HG03521 (cell line): ENCODE results near the gene TTC7B.
A peak's percentile ranks its signal among the peaks of the same experiment; 100 is the strongest.
"Not testable (repeated sequence)": the region's sequence is repeated elsewhere in the genome, so short reads cannot be mapped to it uniquely, and the experiment has no call there.

ENCODE experiments used
- ATAC-seq: cut with Tn5 transposase; IDR thresholded peaks from one replicate; pipeline ENCODE4 v1.9.1; 2021; ENCODE audit warnings: mild to moderate bottlenecking, moderate library complexity; ENCODE audit not compliant: unreplicated experiment

Gene TTC7B, protein sequence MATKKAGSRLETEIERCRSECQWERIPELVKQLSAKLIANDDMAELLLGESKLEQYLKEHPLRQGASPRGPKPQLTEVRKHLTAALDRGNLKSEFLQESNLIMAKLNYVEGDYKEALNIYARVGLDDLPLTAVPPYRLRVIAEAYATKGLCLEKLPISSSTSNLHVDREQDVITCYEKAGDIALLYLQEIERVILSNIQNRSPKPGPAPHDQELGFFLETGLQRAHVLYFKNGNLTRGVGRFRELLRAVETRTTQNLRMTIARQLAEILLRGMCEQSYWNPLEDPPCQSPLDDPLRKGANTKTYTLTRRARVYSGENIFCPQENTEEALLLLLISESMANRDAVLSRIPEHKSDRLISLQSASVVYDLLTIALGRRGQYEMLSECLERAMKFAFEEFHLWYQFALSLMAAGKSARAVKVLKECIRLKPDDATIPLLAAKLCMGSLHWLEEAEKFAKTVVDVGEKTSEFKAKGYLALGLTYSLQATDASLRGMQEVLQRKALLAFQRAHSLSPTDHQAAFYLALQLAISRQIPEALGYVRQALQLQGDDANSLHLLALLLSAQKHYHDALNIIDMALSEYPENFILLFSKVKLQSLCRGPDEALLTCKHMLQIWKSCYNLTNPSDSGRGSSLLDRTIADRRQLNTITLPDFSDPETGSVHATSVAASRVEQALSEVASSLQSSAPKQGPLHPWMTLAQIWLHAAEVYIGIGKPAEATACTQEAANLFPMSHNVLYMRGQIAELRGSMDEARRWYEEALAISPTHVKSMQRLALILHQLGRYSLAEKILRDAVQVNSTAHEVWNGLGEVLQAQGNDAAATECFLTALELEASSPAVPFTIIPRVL

GRCh38 chr14:90815822-90816662, at the start of gene TTC7B:
Gene TTC7B, minus strand, starts transcription at chr14:90816430. Its CDS starts 135 bp downstream, at chr14:90816295.
- ATAC-seq: peak; percentile 55

DNA sequence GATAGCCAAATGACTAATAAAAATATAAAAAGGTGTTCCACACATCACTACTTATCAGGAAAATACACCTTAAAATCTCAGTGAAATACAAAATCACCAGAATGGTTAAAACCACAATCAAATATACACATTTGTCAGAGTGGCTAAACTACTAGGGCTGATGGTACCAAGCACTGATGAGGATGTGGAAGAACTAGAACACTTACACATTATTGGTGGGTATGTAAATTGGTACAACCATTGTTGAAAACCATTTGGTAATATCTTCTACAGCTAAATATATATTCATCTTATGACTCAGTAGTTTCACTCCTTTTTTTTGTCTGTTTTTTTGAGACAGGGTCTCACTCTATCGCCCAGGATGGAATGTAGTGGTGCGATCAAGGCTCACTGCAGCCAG, 48.5 kb upstream of the TTC7B start:
- no peak for ATAC-seq

DNA sequence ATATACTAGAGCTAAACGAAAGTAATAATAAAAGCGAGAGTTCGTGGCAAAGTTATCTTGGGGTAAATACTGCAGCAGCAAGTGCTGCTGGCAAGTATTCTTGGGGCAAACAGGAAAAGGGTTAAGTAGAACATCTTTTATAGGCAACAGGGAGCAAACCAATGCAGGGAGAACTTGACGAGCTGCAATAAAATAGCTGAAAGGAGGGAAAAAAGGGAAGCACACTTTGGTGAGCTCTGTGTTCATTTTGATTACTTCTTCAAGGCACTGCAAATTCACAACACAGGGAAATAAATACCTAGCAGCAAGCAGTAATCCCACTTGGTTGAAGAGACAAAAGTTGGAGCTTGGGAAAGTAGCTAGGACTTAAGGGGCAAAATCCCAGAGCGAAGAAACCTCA, 42.3 kb upstream of the TTC7B start:
- no peak for ATAC-seq

GRCh38 chr14:90857866-90858265, 41.6 kb upstream of the TTC7B start:
- no peak for ATAC-seq

DNA sequence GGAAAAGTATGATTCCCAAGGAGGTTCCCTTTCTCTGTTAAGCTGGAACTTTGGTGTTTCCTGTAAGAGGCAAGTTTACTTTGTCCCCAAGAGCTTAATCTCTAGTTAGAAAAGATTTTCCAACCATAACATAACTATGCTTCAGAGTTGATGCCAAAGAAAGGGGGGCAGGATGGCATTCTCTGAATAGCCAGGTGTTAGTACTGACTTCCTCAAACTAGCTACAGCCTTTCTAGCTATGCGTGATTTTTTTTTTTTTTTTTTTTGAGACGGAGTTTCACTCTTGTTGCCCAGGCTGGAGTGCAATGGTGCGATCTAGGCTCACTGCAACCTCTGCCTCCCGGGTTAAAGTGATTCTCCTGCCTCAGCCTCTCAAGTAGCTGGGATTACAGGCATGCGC, 39.9 kb upstream of the TTC7B start:
- ATAC-seq: not testable (repeated sequence)

GRCh38 chr14:90853116-90853515, 36.9 kb upstream of the TTC7B start:
- ATAC-seq: no peak

DNA sequence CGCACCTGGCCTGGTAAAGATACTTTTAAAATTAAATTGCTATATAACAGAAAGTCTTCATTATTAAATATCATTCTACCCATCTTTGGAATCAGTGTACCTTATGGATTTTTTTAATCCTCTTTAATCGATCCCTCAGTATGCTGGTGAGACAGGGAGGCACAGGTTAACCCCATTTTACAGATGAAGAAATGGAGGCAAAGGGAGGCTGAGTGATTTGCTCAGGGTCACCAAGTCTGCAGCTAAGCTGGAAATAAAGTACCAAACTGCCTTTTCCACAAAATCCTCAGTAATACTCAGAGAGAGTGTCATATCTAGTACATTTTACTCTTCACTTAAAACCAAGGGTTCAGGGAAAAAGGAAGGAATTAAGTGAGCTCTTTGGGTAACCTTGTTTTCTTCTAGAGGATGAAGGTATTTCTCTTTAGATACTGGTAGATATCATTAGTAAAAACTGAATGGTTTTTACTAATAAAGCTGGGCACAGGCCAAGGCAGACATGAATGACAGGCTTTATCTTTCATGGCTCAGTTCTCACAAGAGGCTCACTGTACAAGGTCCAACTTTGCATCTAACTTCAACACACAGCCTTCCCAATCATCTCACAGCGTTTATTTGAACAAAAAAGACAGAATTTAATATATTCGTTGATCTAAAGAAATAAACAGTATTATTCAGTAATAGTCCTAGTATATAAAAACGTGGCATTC, 35.3 kb upstream of the TTC7B start:
- no peak for ATAC-seq

DNA sequence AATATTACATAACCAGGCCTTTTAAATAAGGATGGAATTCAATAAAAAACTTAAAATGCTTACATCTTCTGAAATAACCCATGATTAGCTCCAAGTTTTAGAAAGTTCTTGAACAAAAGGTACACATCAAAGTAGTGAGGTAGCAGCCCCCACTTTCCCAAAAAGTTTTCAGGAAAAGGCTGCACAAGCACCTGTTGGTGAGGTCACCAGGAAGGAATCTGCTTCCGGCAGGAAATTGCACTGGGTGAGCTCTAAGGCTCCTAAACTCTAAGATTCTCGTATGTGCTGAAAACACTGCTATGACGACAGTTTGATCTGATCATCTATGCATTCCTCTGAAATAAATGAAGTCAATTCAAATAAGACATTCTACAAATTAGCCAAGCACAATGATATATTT, 34.3 kb upstream of the TTC7B start:
- no peak for ATAC-seq

DNA sequence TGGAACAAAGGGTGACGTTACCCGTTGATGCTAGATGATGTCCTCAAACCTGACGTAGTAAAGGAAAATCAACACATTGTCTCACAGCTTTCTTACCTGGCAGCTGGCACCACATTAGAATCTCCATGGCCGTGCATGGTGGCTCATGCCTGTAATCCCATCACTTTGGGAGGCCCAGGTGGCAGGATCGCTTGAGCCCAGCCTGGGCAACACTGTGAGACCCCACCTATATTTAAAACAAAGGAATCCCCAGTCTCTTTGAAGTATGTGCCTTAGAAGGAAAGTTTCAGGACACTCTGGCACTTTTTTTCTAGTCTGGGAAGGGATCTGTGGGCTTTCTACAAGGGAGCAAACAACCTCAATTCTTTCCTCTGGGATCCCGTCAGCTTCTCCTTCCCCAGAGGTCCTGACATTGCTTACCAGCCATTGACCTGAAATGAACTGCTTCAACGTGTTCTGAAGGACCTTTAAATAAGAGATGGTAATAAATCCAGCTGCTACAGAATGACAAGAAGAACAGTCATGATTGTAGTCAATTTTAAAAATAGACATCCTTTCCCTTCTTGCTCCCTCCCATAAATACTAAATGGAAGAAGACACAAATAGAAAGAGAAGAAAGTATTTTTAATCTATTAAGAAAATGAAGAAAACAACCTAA, 33.7 kb upstream of the TTC7B start:
- ATAC-seq: no peak

- no peak for ATAC-seq
Measured at GRCh38 chr14:90848944-90849731, 32.9 kb upstream of the TTC7B start.

- no peak for ATAC-seq
Measured at GRCh38 chr14:90846511-90846910, 30.3 kb upstream of the TTC7B start.

DNA sequence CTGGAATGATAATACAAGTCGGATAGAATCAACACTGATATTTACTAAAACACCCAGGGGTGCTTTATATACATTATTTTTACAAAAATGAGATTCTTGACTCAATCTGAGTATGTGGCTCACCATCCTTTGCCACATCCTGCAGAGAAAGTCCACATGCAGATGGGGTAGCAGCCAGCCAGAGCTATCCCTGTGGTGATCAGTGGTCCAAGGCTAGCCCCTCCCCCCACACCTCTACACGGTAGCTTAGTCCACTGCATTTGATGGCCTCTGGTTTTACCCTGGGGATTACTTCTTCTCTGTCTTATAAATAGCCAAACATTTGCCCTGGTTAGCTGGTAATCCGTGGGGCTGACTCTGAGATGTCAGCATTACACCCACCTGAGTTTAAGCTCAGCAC, 28.1 kb upstream of the TTC7B start:
- no peak for ATAC-seq

DNA sequence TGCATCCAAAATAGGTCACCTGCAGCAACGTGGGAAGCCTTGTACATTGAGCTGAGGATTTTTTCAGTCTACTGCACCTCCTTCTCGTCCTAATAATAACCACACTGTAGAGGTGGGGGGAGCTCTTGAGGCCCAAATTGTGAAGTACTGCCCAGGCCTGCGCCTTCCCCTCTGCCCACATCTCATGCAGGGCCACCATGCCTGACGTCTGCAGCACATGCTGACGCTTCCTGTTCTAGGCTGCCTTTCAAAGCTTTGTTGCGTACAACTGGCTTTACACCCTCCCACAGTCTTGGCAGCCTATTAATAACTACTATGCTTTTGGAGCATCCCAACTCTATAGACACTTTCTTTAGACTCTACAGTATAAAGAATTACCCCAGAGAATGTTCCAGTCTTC, 26.5 kb upstream of the TTC7B start:
- no peak for ATAC-seq

DNA sequence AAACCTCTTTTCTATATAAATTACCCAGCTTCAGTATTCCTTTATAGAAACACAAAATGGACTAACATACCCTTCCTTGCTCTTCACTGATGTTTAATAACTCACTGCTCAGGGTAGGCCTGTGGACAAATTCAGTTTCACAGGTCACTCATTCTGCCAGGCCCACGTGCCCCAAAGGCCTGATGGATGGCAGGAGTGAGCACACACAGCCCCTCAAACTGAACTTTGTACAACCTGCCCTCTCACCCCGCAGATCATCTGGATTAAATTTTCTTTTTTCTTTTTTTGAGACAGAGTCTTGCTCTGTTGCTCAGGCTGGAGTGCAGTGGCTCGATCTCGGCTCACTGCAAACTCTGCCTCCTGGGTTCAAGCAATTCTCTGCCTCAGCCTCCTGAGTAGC, 24.4 kb upstream of the TTC7B start:
- ATAC-seq: not testable (repeated sequence)

GRCh38 chr14:90839889-90840266, 23.6 kb upstream of the TTC7B start:
- no peak for ATAC-seq

GRCh38 chr14:90839024-90839888, 23.0 kb upstream of the TTC7B start:
- ATAC-seq: no peak

GRCh38 chr14:90838531-90838930, 22.3 kb upstream of the TTC7B start:
- not testable (repeated sequence) for ATAC-seq

- ATAC-seq: no peak
Measured at GRCh38 chr14:90837355-90837754, 21.1 kb upstream of the TTC7B start.
